Activated T-cell treated with anti-CD3 and anti-CD28 coated beads for 24 hours (primary cell): Measurements from ENCODE around the gene CEP170B.
A peak's percentile ranks its signal among the peaks of the same experiment; 100 is the strongest.

ENCODE experiments used
- DNase-seq: peaks from one replicate; pipeline ENCODE4 v3.0.0-alpha.2; 2020; ENCODE audit warnings: low read depth

Gene CEP170B

GRCh38 chr14:104868060-104868740 lies 3.1 kb downstream of the CEP170B start:
- DNase-seq = no peak

GRCh38 chr14:104868811-104869572 lies 3.9 kb downstream of the CEP170B start:
- no peak for DNase-seq

- DNase-seq = no peak
Measured at GRCh38 chr14:104869669-104870367, 4.8 kb downstream of the CEP170B start.

GRCh38 chr14:104870368-104871144 lies 5.5 kb downstream of the CEP170B start:
- DNase-seq = peak; percentile 14

GRCh38 chr14:104871145-104871655 lies 6.1 kb downstream of the CEP170B start:
- DNase-seq = no peak

- DNase-seq = no peak
Measured at GRCh38 chr14:104871656-104872468, 6.8 kb downstream of the CEP170B start.

- no peak for DNase-seq
Measured at GRCh38 chr14:104872469-104873341, 7.6 kb downstream of the CEP170B start.

GRCh38 chr14:104873380-104874055 lies 8.4 kb downstream of the CEP170B start:
- DNase-seq = no peak

GRCh38 chr14:104874110-104874531 lies 9.1 kb downstream of the CEP170B start:
- DNase-seq = no peak

GRCh38 chr14:104874571-104875411 lies 9.7 kb downstream of the CEP170B start:
- no peak for DNase-seq

GRCh38 chr14:104875412-104875751 lies 10.3 kb downstream of the CEP170B start:
- no peak for DNase-seq

GRCh38 chr14:104875811-104876210 lies 10.7 kb downstream of the CEP170B start:
- no peak for DNase-seq

- DNase-seq = peak; percentile 28
Measured at GRCh38 chr14:104876251-104876699, 11.2 kb downstream of the CEP170B start.

- no peak for DNase-seq
Measured at GRCh38 chr14:104877066-104877805, 12.2 kb downstream of the CEP170B start.

- no peak for DNase-seq
Measured at GRCh38 chr14:104877806-104878550, 12.9 kb downstream of the CEP170B start.

GRCh38 chr14:104878582-104878981 lies 13.5 kb downstream of the CEP170B start:
- DNase-seq = no peak
